ENCODE data around the gene POU6F1. TPM values are rescaled to one million over a fixed set of nuclear protein-coding genes. Genes with fewer than 3 reads are reported as not detected.

The POU6F1 gene
- polyA plus RNA-seq, 4 donors = 7.8 to 11.1 (median 9.1) TPM

DNA sequence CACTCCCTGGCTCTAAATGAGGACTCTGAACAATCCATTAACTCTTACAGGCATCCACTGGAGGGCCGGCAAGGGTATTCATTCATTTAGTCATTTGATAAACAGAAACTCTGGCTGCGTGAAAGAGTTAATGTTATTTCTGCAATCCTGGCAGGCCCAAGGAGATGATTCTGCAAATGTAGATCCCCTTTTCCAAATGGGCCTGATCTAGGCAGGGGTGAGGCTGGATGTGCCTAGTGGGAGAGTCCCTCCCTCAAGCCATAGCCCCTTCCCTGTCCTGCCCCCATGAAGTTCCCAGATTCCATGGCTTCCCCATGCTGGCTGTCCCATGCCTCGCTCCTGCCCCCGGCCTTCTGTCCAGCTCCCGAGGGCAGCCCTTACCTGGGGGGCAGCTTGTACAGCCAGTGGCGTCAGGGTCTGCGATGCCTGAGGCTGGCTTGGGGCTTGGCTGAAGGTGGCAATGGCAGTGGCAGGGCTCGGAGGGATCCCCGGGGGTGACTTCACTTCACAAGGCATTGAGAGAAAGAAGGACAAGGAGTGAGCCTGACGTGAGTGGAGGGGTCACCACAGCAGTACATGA lies 18.4 kb downstream of the POU6F1 start:
- no peak for DNase-seq (ENCODE audit: low read depth in 4 of 4, low spot score in 3 of 4)

DNA sequence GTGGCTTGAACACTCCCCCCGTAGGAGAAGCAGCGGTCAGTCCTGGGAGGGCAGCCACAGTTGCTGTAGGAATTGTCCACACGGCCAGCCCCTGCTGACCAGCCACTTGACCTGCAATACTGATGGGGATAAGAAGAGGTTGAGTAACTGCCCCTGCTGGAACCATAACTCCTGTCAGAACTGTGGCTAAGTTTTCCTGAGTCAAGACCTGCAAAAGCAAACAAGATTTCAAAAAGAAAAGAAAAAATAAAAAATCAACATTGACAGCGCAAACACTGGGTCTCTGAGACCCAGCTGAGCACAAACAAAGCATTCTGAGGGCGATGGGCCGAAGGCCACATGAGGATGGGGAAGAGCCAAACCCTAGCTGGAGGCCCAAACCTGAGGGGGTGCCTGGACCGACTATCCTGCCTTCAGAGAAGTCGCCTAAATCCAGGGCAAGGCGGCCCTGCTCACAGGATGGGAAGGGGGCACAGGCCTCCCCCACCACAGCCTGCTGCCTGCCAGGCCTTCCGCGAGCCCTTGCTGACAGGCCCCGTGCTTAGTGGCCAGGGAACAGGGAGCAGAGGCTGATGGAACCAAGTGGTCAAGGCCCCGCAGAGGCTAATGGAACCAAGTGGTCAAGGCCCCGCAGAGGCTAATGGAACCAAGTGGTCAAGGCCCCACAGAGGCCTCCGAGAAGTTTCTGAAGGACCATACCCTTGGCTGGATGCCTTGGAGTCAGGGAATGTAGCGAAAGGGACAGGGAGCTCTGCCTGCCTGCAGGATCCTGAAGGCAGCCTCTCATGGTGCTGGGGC lies 19.1 kb downstream of the POU6F1 start:
- no peak for DNase-seq (ENCODE audit: low read depth in 4 of 4, low spot score in 3 of 4)

DNA sequence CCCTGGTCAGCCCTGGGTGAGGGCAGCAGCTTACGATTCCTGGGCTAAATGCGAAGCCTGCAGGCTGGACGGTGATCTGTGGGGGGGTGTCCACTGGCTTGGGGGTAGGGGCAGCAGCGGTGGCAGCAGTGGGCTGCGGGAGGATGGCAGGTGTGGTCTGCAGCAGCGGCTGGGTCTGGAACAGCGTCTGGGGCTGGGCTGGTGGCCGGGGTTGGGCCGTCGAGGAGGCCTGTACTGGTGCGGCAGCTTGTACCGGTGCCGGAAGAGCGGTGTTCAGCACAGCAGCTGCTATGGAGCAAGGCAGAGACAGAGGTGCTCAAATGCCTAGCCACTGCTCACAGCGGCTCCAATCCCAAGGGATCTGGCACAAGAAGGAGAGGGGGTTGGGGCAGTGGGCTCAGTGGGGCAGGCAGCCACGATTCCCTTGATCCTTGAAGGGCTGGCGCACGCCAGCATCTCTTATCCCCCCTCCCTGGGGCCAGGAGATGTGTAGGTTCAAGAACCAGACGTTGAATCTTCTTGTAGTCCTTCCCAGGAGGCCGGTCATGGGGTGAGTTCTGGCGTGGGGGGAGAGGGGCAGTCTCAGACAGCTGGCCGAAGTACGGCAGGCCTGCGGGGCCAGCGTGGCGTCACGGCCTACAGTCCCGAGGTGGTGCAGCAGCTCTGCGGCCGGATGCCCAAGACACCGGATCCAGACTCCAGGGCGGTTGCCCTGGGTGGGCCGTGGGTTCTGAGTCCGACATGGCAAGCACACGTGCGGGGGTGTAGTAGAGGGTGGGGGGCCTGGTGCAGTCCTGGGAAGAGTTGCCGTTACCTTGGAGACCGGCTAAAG lies 19.9 kb downstream of the POU6F1 start:
- DNase-seq (ENCODE audit: low read depth in 4 of 4, low spot score in 3 of 4) = no peak

DNA sequence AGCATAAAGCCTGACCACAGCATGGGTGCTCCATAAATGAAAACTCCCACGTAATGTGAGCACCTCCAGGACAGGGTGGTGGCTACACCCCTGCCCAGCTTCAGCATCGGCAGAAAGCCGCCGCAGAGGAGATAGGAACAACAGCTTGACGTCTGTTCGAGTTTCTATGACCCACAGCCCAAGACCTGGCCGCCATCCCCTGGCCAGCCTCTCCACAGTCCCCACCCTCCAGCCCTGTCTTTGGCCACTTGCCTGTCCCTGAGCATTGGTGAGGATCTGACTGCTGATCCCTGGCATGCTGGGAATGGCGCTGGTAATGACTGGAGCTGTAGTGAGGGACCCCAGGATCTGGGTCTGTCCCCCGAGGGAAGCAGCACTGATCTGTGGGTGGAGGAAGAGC lies 21.3 kb downstream of the POU6F1 start:
- no peak for DNase-seq (ENCODE audit: low read depth in 4 of 4, low spot score in 3 of 4)

DNA sequence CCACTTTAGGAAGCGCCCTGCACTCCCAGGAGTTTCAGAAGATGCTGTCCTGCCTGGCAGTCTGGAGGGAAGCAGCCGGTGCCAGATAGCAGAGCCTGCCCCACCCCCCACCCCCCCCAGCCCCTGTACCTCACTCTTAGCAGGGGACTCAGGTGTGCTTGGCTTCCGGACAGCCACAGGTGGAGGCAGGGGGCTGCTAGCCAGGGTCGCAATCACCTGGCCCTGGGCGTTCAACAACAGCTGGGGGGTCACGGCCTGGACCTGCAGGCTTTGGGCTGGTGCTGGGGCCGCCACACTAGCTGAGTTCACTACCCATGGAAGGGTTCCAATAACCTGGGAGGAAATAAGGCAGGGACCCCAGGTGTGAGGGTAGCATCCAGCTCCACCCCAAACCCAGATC lies 22.0 kb downstream of the POU6F1 start:
- no peak for DNase-seq (ENCODE audit: low read depth in 4 of 4, low spot score in 3 of 4)

DNA sequence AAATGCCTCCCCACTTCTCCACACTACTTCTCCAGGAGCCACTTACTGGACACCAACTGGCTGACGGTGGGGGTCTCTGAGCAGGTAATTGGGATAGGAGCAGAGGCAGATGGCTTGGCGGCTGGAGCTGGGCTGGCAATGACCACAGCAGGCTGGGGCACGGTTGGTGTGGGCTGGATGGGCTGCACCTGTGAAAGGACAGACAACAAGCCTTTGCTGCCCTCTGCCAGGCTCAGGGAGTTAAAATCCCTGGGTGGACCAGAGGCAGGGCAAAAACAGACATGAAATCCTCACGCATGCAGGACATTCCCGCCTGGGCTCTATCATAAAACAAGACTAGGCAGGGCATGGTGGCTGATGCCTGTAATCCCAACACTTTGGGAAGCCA lies 25.6 kb downstream of the POU6F1 start:
- no peak for DNase-seq (ENCODE audit: low read depth in 4 of 4, low spot score in 3 of 4)

DNA sequence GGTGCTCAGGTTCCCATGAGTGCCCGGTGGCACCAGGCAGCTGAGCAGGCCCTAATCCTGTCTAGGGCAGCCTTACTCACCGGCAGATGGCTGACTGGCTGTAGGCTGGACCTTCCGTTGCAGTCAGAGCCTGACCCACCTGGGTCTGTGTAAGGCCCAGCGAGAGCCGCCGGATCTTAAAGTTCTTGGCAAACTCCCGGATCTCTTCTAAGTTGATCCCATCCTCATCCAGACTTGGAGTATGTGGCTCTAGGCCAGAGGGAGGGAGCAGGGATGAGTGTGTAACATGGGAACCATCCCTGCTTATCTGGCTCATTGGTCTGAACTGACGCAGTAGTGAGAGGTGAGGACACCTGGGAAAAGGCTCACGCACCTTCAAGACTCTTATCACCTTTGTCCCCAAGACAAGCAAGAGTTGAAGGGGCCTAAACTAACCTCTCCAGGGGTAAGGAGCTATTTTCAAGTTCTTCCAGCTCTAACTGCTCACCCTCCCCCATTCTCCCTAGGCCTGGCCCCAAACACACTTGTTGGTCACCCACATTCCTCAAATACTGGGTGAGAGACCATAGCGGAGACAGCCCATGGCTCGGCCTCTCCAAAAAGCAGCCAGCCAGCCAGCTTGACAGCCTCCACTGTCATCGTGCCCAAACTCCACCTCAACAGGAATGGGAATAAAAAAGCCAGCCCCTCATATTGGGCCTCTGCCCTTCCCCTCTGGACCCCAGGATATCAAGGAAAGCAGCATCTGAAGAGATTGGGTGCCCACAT lies 26.2 kb downstream of the POU6F1 start:
- no peak for DNase-seq (ENCODE audit: low read depth in 4 of 4, low spot score in 3 of 4)

DNA sequence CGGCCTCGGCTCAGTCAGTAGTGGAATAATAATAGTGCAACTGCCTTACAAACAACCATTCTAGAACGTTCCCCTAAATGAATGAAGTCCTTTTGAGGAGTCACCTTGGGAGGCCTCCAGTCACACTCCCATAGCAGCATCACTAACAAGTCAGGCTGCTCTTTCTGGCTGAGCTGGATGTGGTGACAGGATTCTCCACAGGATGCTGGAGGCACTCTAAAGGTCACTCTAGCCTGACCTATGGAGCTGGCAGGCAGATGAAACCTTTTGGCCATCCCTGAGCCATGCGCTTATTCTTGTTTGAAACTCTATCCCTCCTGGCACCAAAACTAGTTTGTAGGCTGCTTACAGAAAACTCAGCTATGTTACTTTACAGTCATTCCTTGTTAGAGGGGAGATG lies 27.0 kb downstream of the POU6F1 start:
- DNase-seq (ENCODE audit: low read depth in 4 of 4, low spot score in 3 of 4) = no peak

DNA sequence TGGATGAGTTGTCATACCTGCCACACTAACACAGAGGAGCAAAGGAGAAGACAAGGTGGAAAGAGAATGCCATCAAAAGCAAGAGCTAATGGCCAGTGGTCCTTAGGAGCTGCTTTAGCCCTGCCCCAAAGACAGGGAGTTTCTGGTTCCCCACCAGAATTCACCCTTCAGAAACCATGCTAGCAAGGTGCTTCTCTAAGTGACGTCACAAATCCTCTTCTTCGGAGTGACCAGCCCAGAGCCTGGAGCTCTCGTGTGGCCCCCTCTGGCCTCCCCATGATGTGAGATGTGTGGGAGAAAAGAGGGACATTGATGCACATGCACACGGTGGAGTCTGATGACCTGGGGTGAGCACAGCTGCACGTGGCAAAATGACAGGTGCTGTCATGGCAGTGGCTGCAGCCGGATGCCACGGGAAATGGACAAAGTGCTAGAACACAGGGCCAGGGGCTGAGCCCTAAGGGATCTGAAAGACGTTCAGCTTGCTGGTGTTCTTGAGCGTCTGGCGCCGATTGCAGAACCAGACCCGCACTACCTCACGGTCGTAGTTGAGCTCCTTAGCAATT lies 28.0 kb downstream of the POU6F1 start:
- no peak for DNase-seq (ENCODE audit: low read depth in 4 of 4, low spot score in 3 of 4)

DNA sequence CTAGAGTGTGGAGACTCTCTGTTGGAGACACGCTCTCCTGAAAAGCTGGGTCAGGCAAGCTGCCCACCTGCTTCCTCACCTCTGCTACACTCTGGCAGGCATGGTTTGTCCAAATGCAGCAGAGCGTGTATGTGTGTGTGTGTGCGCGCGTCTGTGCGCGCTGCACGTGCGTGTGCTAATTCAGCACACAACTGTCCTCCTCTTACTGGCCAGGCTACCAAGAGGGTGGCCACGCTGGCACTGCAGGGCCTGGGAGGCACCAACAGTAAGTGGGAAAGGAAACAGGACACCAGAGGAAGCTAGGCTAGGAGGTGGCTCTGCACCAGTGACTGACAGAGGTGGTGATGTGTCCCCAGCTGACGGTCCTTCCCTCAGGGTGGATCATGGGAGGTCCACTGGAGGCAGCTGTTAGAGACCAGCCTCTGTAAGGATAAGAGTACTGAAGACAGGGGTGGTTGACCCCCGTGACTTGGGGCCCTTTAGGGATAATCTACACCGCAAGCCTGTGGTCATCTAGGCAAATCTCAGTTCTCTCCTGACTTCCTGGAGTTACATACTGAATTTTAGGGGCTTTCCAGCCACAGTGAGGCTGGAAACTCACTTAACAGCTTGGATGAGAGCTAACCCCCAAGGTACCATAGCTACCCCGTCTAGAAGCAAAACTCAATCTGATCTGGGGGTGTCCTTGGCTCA lies 29.4 kb downstream of the POU6F1 start:
- DNase-seq (ENCODE audit: low read depth in 4 of 4, low spot score in 3 of 4) = no peak

DNA sequence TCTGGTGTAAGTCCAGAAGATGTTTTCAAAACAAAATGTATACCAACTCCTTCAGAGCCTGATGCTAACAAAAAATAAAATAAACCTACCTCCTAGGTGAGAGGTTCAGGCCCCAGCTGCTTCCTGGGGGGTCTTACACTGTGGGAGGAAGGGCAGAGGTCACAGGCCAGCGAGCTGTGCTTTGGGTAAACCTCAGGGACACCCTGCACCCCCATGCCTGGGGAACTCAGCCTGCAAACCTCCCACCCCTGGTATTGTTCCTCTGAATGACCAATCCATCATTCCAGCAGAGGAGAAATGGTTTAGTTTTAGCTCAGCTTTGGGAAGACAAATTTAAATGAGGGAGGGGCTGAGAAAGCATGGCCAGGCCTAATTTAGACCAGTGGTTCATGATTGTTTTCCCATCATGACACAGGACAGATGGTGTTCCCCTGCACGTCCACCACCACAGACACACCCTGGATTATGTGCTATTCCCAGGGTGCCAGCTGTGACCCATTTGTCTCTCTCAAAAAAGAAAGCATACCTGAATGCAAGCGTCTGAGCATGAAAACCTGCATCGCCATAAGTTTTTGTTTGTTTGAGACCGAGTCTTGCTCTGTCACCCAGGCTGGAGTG lies 30.4 kb downstream of the POU6F1 start:
- no peak for DNase-seq (ENCODE audit: low read depth in 4 of 4, low spot score in 3 of 4)

DNA sequence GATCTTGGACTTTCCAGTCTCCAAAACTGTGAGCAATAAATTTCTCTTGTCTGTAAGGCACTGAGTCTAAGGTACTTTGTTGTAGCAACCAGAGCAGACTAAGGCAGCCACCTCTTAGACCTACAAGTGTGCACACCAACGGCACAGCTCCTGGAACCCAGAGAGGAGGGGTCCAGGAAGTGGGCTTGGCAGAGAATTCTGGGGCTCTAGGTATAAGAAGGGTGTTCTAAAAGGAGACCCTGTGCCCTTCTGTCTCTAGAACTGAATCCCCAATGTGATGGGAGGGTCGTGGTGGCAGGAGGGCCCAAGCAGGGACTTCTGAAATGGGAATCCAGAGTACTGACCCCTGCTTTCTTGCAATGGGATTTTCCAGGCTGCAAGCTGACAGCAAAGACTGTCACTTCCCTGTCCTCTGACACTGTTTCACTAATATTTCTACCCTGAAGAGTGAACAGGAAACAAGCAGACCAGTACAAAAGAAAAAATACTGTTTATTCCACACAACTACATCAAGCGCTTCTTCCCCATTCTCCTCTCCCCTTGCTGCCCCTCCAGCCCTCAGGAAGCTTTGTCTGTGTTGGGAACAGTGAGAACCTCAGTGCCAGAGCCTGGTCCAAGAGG lies 31.3 kb downstream of the POU6F1 start:
- no peak for DNase-seq (ENCODE audit: low read depth in 4 of 4, low spot score in 3 of 4)

DNA sequence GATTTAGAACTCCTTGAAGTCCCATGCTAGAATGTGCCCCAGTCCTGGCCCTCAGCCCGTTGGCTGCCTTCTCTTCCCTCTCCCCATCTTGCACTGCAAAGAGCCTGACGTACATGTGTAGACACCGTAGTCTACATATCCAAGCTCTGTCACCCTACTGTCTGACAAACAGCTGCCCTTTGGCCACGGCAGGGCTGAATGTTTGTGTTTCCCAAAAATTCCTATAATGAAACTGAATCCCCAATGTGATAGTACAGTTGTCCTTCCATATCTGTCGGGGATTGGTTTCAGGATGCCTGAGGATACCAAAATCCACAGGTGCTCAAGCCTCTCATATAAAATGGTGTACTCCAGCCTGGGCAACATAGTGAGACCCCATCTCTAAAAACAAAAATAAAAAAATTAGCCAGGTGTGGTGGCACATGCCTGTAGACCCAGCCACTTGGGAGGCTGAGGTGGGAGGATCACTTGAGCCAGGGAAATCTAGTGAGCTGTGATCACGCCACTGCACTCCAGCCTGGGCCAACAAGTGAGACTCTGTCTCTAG lies 32.6 kb downstream of the POU6F1 start:
- DNase-seq (ENCODE audit: low read depth in 4 of 4, low spot score in 3 of 4) = no peak

DNA sequence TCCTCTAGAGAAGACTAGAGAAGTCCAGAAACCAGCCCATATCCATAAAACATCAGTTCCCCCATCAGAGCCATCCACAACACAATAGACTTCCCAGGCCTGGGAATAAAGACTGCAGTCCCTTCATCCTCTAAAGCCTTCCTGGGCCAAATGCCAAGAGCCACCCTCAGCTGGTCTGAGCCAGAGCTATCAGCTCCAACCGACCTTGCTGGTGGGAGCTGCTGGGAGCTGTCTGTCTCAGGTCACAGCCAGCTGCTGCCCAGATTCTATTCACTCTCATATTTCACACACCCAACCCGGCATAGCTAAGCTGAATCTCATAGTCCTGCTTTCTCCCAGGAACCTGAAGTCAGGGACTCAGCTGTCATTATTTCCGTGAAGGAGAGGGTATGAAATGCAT lies 34.0 kb downstream of the POU6F1 start:
- peak in 3 of 4 donors; percentile 18 to 66 (median 38) for DNase-seq (ENCODE audit: low read depth in 4 of 4, low spot score in 3 of 4)

DNA sequence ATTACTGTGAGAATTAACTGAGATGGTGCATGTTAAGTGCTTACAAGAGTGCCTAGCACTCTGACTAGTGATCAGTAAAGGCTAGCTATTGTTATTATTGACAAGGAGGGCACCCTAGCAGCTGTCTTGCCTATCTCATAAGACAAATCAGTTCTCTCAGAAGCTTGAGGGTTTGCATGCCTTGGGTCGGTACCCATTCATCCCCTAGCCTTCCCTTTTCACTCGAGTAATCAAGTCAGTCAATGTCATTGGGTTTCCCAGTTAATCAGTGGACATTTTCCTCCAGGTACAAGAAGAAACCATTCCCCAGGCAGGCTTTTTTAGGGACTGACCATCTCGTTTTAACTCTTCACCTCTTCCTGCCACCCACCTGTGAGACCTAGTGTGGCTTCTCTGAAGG lies 34.5 kb downstream of the POU6F1 start:
- no peak for DNase-seq (ENCODE audit: low read depth in 4 of 4, low spot score in 3 of 4)

DNA sequence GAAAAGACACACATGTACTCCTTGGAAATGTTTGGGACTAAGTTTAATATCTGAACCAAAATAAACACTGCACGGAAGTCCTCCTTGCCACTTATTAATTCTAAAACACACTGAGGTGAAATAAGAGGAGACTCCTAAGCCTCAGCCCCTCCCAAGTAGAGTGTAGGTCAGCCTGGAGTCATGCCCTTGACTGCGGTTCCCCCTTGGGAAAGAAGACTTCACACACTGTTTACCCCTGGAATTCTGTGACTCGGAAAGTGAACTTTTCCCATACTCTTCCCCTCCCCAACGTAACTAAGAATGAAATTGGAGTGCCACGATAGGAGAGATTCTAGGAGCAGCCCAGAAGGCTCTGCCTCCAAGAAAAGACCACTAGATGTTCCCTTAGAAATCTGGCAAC lies 36.3 kb downstream of the POU6F1 start:
- DNase-seq (ENCODE audit: low read depth in 4 of 4, low spot score in 3 of 4) = no peak

DNA sequence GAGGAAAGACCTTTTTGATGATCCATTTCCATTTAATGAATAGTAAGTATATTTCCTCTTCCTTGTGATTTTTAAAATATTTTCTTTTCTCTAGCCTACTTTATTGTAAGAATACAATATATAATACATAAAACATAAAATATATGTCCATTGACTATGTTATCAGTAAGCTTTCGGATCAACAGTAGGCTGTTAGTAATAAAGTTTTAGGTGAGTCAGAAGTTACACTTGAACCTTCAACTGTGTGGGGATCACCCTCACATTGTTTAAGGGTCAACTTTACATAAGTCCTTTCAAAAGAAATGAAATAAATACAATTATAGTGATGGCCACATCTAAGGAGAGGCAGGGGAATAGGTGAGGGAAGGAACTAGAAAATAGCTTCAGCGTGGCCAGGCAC lies 40.0 kb downstream of the POU6F1 start:
- no peak for DNase-seq (ENCODE audit: low read depth in 4 of 4, low spot score in 3 of 4)

DNA sequence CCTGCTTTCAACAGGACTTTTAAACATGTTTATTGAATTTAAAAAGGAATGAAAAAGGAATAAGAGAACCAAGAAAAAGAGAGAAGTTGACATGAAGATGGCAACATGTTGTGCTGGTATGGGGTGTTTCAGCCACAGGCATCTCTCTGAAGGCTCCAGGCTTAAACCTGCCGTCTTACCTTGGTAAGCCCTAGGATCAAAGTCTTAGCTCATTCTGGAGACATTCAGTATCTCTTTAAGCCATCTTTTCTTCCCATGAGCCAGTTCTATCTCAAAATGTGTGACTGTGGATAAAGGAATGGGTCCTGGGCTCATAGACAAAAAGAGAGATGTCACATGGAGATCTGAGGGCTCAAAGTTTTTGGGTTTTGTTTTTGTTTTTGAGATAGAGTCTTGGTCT lies 43.4 kb downstream of the POU6F1 start:
- no peak for DNase-seq (ENCODE audit: low read depth in 4 of 4, low spot score in 3 of 4)
